Measurements from ENCODE around the gene PRKX.
"Not testable (repeated sequence)": the region's sequence is repeated elsewhere in the genome, so short reads cannot be mapped to it uniquely, and the experiment has no call there.

PRKX gene

GRCh38 chrX:3653111-3653510, 60.3 kb downstream of the PRKX start:
- DNase-seq (ENCODE audit: low read depth in 2 of 2) = no peak

- DNase-seq (ENCODE audit: low read depth in 2 of 2) = no peak
Measured at GRCh38 chrX:3651277-3651676, 62.2 kb downstream of the PRKX start.

- no peak for DNase-seq (ENCODE audit: low read depth in 2 of 2)
Measured at GRCh38 chrX:3648084-3648483, 65.4 kb downstream of the PRKX start.

- DNase-seq (ENCODE audit: low read depth in 2 of 2) = not testable (repeated sequence)
Measured at GRCh38 chrX:3639858-3640631, 73.4 kb downstream of the PRKX start.

- DNase-seq (ENCODE audit: low read depth in 2 of 2) = no peak
Measured at GRCh38 chrX:3639236-3639635, 74.2 kb downstream of the PRKX start.

GRCh38 chrX:3638280-3638873, 75.1 kb downstream of the PRKX start:
- no peak for DNase-seq (ENCODE audit: low read depth in 2 of 2)

GRCh38 chrX:3636803-3637202, 76.6 kb downstream of the PRKX start:
- DNase-seq (ENCODE audit: low read depth in 2 of 2) = no peak

GRCh38 chrX:3631196-3631595, 82.3 kb downstream of the PRKX start:
- no peak for DNase-seq (ENCODE audit: low read depth in 2 of 2)

GRCh38 chrX:3627594-3627993, 85.9 kb downstream of the PRKX start:
- DNase-seq (ENCODE audit: low read depth in 2 of 2) = no peak

- no peak for DNase-seq (ENCODE audit: low read depth in 2 of 2)
Measured at GRCh38 chrX:3621414-3621813, 92.0 kb downstream of the PRKX start.

GRCh38 chrX:3611744-3612143, 101.7 kb downstream of the PRKX start:
- DNase-seq (ENCODE audit: low read depth in 2 of 2) = not testable (repeated sequence)

GRCh38 chrX:3609810-3610209, 103.6 kb downstream of the PRKX start:
- DNase-seq (ENCODE audit: low read depth in 2 of 2) = no peak

GRCh38 chrX:3603026-3603661, 110.3 kb downstream of the PRKX start:
- DNase-seq (ENCODE audit: low read depth in 2 of 2) = no peak

- no peak for DNase-seq (ENCODE audit: low read depth in 2 of 2)
Measured at GRCh38 chrX:3599802-3600430, 113.5 kb downstream of the PRKX start.

GRCh38 chrX:3598709-3599108, 114.7 kb downstream of the PRKX start:
- DNase-seq (ENCODE audit: low read depth in 2 of 2) = no peak

- DNase-seq (ENCODE audit: low read depth in 2 of 2) = no peak
Measured at GRCh38 chrX:3598046-3598605, 115.3 kb downstream of the PRKX start.

GRCh38 chrX:3592184-3592583, 121.3 kb downstream of the PRKX start:
- DNase-seq (ENCODE audit: low read depth in 2 of 2) = no peak

GRCh38 chrX:3589474-3589873, 124.0 kb downstream of the PRKX start:
- DNase-seq (ENCODE audit: low read depth in 2 of 2) = no peak

GRCh38 chrX:3585719-3586118, 127.7 kb downstream of the PRKX start:
- DNase-seq (ENCODE audit: low read depth in 2 of 2) = no peak

- DNase-seq (ENCODE audit: low read depth in 2 of 2) = no peak
Measured at GRCh38 chrX:3584415-3584996, 128.9 kb downstream of the PRKX start.

- no peak for DNase-seq (ENCODE audit: low read depth in 2 of 2)
Measured at GRCh38 chrX:3582451-3582850, 131.0 kb downstream of the PRKX start.

GRCh38 chrX:3581609-3582108, 131.8 kb downstream of the PRKX start:
- DNase-seq (ENCODE audit: low read depth in 2 of 2) = no peak

Data from stimulated activated CD8-positive, alpha-beta memory T cell treated with anti-CD3 and anti-CD28 coated beads, Interleukin-7, amount 100 ng/mL, for 1 hour (primary cell).